ENCODE results near the gene C19orf81. TPM values are rescaled to one million over a fixed set of nuclear protein-coding genes. Genes with fewer than 3 reads are reported as not detected.

The C19orf81 gene
- polyA plus RNA-seq, 3 donors, result not detected

GRCh38 chr19:50658441-50659317 lies 9.4 kb downstream of the C19orf81 start:
- no peaks in the 10 kb centered on the region for H4K20me1 ChIP-seq (ENCODE audit: insufficient read depth, low read length)
- peaks cover 13 to 26% of the 10 kb centered on the region in 2 donors for H3K27me3 ChIP-seq (ENCODE audit: control insufficient read depth in 2 of 2, insufficient read depth in 2 of 2, low read length in 2 of 2)
- peak overlapping the region; percentile 61 for H2AFZ ChIP-seq (ENCODE audit: insufficient read depth, low read depth, low read length, poor library complexity, severe bottlenecking)

More at GRCh38 chr19:50658441-50659317, 9.4 kb downstream of the C19orf81 start:
- Histone ChIP-seq H3K9me3 (replicated peaks in 1 of 2; ENCODE audit: control insufficient read depth in 1 of 2, insufficient read depth in 1 of 2, low read length in 2 of 2) (peaks cover 28 to 34% of the 10 kb centered on the region in 2 donors), H3K27ac (ENCODE audit: low read depth in 1 of 2, low read length in 2 of 2) (no peak overlapping the region), H3K4me1 (ENCODE audit: control insufficient read depth in 1 of 2, insufficient read depth in 2 of 2, low read length in 2 of 2) (peaks cover 14 to 18% of the 10 kb centered on the region in 2 donors), H3K9ac (ENCODE audit: insufficient read depth, low read length, poor library complexity, severe bottlenecking) (no peak overlapping the region), H3K4me2 (replicated peaks; ENCODE audit: extremely low read depth, low read length, poor library complexity, severe bottlenecking) (peak overlapping the region; percentile 47), H3K36me3 (replicated peaks in 1 of 2; ENCODE audit: control insufficient read depth in 1 of 2, insufficient read depth in 2 of 2, low read length in 2 of 2) (no peaks in the 10 kb centered on the region), H3K79me2 (ENCODE audit: insufficient read depth, low read length) (no peaks in the 10 kb centered on the region), H3K4me3 (replicated peaks in 1 of 3; ENCODE audit: low read depth in 2 of 3, low read length in 3 of 3) (peak overlapping the region in 1 of 3 experiments; percentile 54)
- Mint-ChIP-seq H3K27ac (peak overlapping the region in 4 of 7 donors; percentile 19 to 92 (median 46)), H3K9me3 (peaks cover 21 to 56% (median 46%) of the 10 kb centered on the region in 7 donors), H3K36me3 (peaks cover 0 to 4% of the 10 kb centered on the region in 2 donors), H3K27me3 (ENCODE audit: low read depth in 3 of 3) (peaks cover 44 to 65% (median 64%) of the 10 kb centered on the region in 3 donors), H3K4me3 (peak overlapping the region; percentile 64 to 84), H3K4me1 (peaks cover 18% of the 10 kb centered on the region)
- DNase-seq, result peak in 1 of 3 donors; percentile 14
- TF ChIP-seq, protein P1, sequence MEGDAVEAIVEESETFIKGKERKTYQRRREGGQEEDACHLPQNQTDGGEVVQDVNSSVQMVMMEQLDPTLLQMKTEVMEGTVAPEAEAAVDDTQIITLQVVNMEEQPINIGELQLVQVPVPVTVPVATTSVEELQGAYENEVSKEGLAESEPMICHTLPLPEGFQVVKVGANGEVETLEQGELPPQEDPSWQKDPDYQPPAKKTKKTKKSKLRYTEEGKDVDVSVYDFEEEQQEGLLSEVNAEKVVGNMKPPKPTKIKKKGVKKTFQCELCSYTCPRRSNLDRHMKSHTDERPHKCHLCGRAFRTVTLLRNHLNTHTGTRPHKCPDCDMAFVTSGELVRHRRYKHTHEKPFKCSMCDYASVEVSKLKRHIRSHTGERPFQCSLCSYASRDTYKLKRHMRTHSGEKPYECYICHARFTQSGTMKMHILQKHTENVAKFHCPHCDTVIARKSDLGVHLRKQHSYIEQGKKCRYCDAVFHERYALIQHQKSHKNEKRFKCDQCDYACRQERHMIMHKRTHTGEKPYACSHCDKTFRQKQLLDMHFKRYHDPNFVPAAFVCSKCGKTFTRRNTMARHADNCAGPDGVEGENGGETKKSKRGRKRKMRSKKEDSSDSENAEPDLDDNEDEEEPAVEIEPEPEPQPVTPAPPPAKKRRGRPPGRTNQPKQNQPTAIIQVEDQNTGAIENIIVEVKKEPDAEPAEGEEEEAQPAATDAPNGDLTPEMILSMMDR (IDR thresholded peaks at IDR 0.05), result no peak
- intact Hi-C loops (cut with micrococcal nuclease), result no loop called here
- WGBS (ENCODE audit: insufficient coverage), result 2% methylated on average over 66 of the region's 67 CpGs

Data from CD14-positive monocyte (primary cell).